IPS-20b (cell line): ENCODE measurements around the gene LATS1.

Source experiments
- H3K27ac ChIP-seq: one replicate; pipeline ENCODE4 v1.5.1; 2013; ENCODE audit warnings: low read length
- H3K27me3 ChIP-seq: 2 replicates; pipeline ENCODE4 v1.6.1; 2013; ENCODE audit warnings: mild to moderate bottlenecking, low read length, inconsistent platforms; ENCODE audit not compliant: insufficient read depth
- H3K36me3 ChIP-seq: 2 replicates; pipeline ENCODE4 v1.6.1; 2013; ENCODE audit warnings: low read depth, mild to moderate bottlenecking, inconsistent platforms, low read length, moderate library complexity; ENCODE audit not compliant: insufficient read depth
- H3K4me1 ChIP-seq: 2 replicates; pipeline ENCODE4 v1.6.1; 2013; ENCODE audit warnings: mild to moderate bottlenecking, control low read depth, inconsistent platforms, low read length, moderate library complexity; ENCODE audit not compliant: insufficient read depth
- H3K4me3 ChIP-seq: 2 replicates; pipeline ENCODE4 v1.5.1; 2013; ENCODE audit warnings: mild to moderate bottlenecking, low read length, inconsistent platforms
- H3K9ac ChIP-seq: 2 replicates; pipeline ENCODE4 v1.6.1; 2013; ENCODE audit warnings: low read depth, mild to moderate bottlenecking, inconsistent platforms, low read length, moderate library complexity
- H3K9me3 ChIP-seq: 2 replicates; pipeline ENCODE4 v1.6.1; 2013; ENCODE audit warnings: mild to moderate bottlenecking, low read depth, low read length, inconsistent platforms; ENCODE audit not compliant: insufficient read depth

The LATS1 gene

GRCh38 chr6:149646599-149646998 lies 71.3 kb downstream of the LATS1 start:
- peak overlapping the region; percentile 81; the same call in 1 of the 2 replicates for H3K9ac ChIP-seq
- H3K27ac ChIP-seq, result no peak overlapping the region
- no peaks in the 10 kb centered on the region for H3K4me1 ChIP-seq
- peaks cover 7% of the 10 kb centered on the region; the same call in 1 of the 2 replicates for H3K27me3 ChIP-seq
- H3K9me3 ChIP-seq, result no peaks in the 10 kb centered on the region
- H3K36me3 ChIP-seq, result no peaks in the 10 kb centered on the region
- H3K4me3 ChIP-seq, result peak overlapping the region; percentile 89

DNA sequence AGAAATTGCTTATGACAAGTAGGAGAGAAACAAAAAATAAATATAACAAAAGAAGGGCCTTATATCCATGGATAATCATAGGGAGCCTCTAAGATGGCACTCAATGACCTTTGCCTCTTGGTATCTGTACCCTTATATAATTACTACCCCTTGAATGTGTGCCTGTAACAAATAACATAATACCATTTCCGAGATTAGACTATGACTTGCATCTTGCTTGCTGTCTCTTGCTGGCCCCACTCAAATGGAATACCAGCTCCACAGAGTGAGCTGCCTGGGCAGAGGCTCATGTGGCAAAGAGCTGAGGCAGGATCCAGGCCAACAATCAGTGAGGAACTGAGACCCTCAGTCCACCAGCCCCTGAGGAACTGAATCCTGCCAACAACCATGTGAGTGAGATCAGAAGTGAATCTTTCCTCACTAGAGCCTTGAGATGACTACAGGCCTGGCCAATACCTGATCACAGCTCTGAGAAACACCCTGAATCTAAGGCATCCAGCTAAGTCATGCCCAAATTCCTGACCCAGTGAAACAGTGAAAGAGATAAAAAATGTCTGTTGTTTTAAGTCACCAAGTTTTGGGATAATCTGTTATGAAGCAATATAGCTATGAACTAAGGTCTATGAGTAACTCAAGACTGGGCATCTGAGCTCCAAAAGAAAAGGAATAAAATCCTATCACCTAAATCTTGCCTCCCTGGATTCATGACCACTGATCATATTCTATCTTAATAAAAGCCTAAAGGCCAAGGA lies 74.9 kb downstream of the LATS1 start:
- Histone ChIP-seq H3K9me3 (no peaks in the 10 kb centered on the region), H3K36me3 (no peaks in the 10 kb centered on the region), H3K4me3 (no peak overlapping the region), H3K27me3 (peaks cover 6% of the 10 kb centered on the region; the same call in 1 of the 2 replicates), H3K9ac (no peak overlapping the region), H3K27ac (no peak overlapping the region), H3K4me1 (no peaks in the 10 kb centered on the region)

GRCh38 chr6:149636124-149636523 lies 81.8 kb downstream of the LATS1 start:
- H3K36me3 ChIP-seq, result 0 out of 2 replicates have a peak, but pooled peaks cover 5% of the 10 kb centered on the region
- H3K9ac ChIP-seq, result no peak overlapping the region
- no peak overlapping the region for H3K27ac ChIP-seq
- H3K4me1 ChIP-seq, result no peaks in the 10 kb centered on the region
- H3K4me3 ChIP-seq, result no peak overlapping the region
- no peaks in the 10 kb centered on the region for H3K27me3 ChIP-seq
- H3K9me3 ChIP-seq, result no peaks in the 10 kb centered on the region

DNA sequence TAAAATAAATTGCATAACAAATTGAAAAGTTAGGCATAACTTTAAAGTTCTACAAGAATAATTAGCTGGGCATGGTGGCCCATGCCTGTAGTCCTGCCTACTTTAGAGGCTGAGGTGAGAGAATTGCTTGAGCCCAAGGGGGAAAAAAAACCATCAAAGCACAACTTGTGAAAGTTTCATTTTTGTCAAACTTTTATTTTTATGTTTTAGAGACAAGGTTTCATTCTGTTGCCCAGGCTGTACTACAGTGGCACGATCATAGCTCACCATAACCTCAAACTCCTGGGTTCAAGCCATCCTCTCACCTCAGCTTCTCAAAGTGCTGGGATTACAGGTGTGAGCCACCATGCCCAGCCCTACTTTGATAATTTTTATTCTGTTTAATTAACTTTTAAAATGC lies 83.6 kb downstream of the LATS1 start:
- no peaks in the 10 kb centered on the region for H3K9me3 ChIP-seq
- no peaks in the 10 kb centered on the region for H3K27me3 ChIP-seq
- no peak overlapping the region for H3K9ac ChIP-seq
- no peak overlapping the region for H3K4me3 ChIP-seq
- peaks cover 8% of the 10 kb centered on the region for H3K36me3 ChIP-seq
- no peak overlapping the region for H3K27ac ChIP-seq
- H3K4me1 ChIP-seq, result no peaks in the 10 kb centered on the region

GRCh38 chr6:149628875-149629510 lies 88.9 kb downstream of the LATS1 start:
- Histone ChIP-seq H3K9ac (no peak overlapping the region), H3K36me3 (peaks cover 9% of the 10 kb centered on the region), H3K4me1 (no peaks in the 10 kb centered on the region), H3K27me3 (no peaks in the 10 kb centered on the region), H3K4me3 (no peak overlapping the region), H3K27ac (no peak overlapping the region), H3K9me3 (no peaks in the 10 kb centered on the region)

DNA sequence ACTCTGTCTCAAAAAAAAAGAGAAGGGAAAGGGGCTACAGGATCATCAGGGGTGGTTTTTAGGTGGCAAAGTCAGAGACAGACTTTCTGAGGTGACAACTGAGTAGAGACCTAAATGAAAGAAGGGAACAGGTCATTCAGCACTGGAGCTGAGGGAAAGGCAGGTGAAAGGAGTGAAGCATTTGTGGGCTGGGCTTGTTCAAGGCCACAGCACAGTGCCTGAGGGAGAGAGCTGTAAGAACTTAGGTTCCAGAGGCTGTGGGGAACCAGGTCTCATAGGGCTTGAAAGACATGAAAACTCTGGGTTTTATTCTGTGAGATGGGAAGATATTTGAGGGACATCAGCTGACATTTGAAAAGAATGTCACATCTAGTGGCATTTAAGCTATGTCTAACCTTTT lies 90.2 kb downstream of the LATS1 start:
- Histone ChIP-seq H3K36me3 (peaks cover 13% of the 10 kb centered on the region), H3K9ac (no peak overlapping the region), H3K4me3 (no peak overlapping the region), H3K27me3 (no peaks in the 10 kb centered on the region), H3K27ac (no peak overlapping the region), H3K4me1 (no peaks in the 10 kb centered on the region), H3K9me3 (no peaks in the 10 kb centered on the region)

GRCh38 chr6:149615805-149616204 lies 102.1 kb downstream of the LATS1 start:
- Histone ChIP-seq H3K27me3 (no peaks in the 10 kb centered on the region), H3K4me3 (no peak overlapping the region), H3K36me3 (no peaks in the 10 kb centered on the region), H3K27ac (no peak overlapping the region), H3K9me3 (no peaks in the 10 kb centered on the region), H3K9ac (no peak overlapping the region), H3K4me1 (no peaks in the 10 kb centered on the region)

DNA sequence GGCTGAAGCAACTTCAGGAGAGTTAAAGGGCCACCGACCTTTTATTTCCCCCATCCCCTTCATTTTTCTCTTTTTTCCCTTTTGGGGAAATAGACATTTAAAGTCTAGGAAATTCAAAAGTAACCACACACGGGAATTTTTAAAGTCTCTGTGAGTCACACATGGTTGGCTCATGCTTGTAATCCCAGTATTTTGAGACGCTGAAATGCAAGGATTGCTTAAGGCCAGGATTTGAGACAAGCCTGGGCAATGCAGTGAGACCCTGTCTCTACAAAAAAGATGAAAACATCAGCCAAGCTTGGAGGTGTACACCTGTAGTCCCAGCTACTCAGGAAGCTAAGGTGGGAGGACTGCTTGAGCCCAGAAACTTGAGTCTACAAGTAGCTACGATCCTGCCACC lies 103.6 kb downstream of the LATS1 start:
- Histone ChIP-seq H3K36me3 (no peaks in the 10 kb centered on the region), H3K27me3 (no peaks in the 10 kb centered on the region), H3K4me1 (no peaks in the 10 kb centered on the region), H3K9me3 (no peaks in the 10 kb centered on the region), H3K27ac (no peak overlapping the region), H3K4me3 (no peak overlapping the region), H3K9ac (no peak overlapping the region)

- H3K4me1 ChIP-seq, result no peaks in the 10 kb centered on the region
- H3K4me3 ChIP-seq, result no peak overlapping the region
- no peak overlapping the region for H3K27ac ChIP-seq
- H3K9me3 ChIP-seq, result no peaks in the 10 kb centered on the region
- H3K36me3 ChIP-seq, result no peaks in the 10 kb centered on the region
- H3K9ac ChIP-seq, result no peak overlapping the region
- no peaks in the 10 kb centered on the region for H3K27me3 ChIP-seq
Measured at GRCh38 chr6:149608381-149608982, 109.4 kb downstream of the LATS1 start.
